Measurements from ENCODE around the gene SURF1. TPM values are rescaled to one million over a fixed set of nuclear protein-coding genes. Genes with fewer than 3 reads are reported as not detected.

The SURF1 gene
- total RNA-seq, 1 experiment from 2014 or later = 45.6 TPM

GRCh38 chr9:133382507-133383141 lies 26.3 kb upstream of the SURF1 start:
- Histone ChIP-seq H3K9me3 (ENCODE audit: control insufficient read depth, insufficient read depth, low read depth, low read length) (no peaks in the 10 kb centered on the region), H3K4me3 (ENCODE audit: low read depth in 2 of 2, low read length in 2 of 2) (no peak overlapping the region), H3K4me1 (ENCODE audit: control insufficient read depth, insufficient read depth, low read length) (peaks cover 8% of the 10 kb centered on the region), H3K27ac (ENCODE audit: low read length) (no peak overlapping the region), H3K27me3 (ENCODE audit: control insufficient read depth, insufficient read depth, low read length) (no peaks in the 10 kb centered on the region), H3K36me3 (ENCODE audit: control insufficient read depth, insufficient read depth, low read length) (no peaks in the 10 kb centered on the region)
- no TSS peak for BruUV-seq (replicated peaks)
- in situ Hi-C loops (cut with HindIII; ENCODE audit: low pct_unique_long_range_greater_than_20kb, low sequenced_read_pairs) = no loop called here
- TF ChIP-seq REST (IDR thresholded peaks at IDR 0.05; ENCODE audit: insufficient read depth in 1 of 2, low read depth in 2 of 2, low read length in 1 of 2) = no peak
- TF ChIP-seq CTCF (IDR thresholded peaks at IDR 0.05) = no peak
- no peak for TF ChIP-seq POLR2AphosphoS5 (IDR thresholded peaks at IDR 0.05; ENCODE audit: low read depth, low read length)
- TF ChIP-seq SIN3A (IDR thresholded peaks at IDR 0.05; ENCODE audit: borderline replicate concordance, insufficient read depth, low read depth, low read length) = no peak
- no peak for TF ChIP-seq TCF7L2 (IDR thresholded peaks at IDR 0.05; ENCODE audit: low read depth, low read length)
- intact Hi-C loops (cut with micrococcal nuclease; ENCODE audit: unreplicated experiment) = no loop called here
- ATAC-seq (no peak), DNase-seq (ENCODE audit: low read depth, low spot score) (no peak)
- ChIA-PET POLR2A (no interaction called here), CTCF (no interaction called here)

DNA sequence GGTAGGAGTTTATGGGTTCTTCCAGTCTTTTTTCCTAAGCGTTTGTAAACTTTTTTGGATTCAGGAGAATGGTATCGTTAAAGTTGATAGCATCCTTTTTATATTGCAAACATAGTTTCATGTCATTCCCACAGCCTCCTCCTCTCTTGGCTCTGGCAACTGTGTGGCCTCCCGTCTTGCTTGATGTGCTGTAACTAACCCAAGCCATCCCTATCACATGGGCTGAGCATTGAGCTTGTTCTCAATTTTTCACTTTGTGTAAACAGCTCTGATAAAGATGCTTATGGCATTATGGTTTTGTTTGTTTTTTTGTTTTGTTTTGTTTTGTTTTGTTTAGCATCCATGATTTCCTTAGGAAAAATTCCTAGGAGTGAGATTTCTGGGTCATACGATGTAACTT lies 24.4 kb upstream of the SURF1 start:
- BruUV-seq (replicated peaks) = no TSS peak
- in situ Hi-C loops (cut with HindIII; ENCODE audit: low pct_unique_long_range_greater_than_20kb, low sequenced_read_pairs) = no loop called here
- POLR2A ChIA-PET = no interaction called here

More for the DNA sequence above, 24.4 kb upstream of the SURF1 start:
- Histone ChIP-seq H3K4me1 (ENCODE audit: control insufficient read depth, insufficient read depth, low read length) (peaks cover 8% of the 10 kb centered on the region), H3K36me3 (ENCODE audit: control insufficient read depth, insufficient read depth, low read length) (no peaks in the 10 kb centered on the region; the same call in 1 of the 2 replicates), H3K9me3 (ENCODE audit: control insufficient read depth, insufficient read depth, low read depth, low read length) (no peaks in the 10 kb centered on the region), H3K27me3 (ENCODE audit: control insufficient read depth, insufficient read depth, low read length) (no peaks in the 10 kb centered on the region), H3K4me3 (ENCODE audit: low read depth in 2 of 2, low read length in 2 of 2) (no peak overlapping the region), H3K27ac (ENCODE audit: low read length) (no peak overlapping the region)
- intact Hi-C loops (cut with micrococcal nuclease; ENCODE audit: unreplicated experiment) = no loop called here
- DNase-seq (ENCODE audit: low read depth, low spot score) = no peak
- ATAC-seq = no peak
- CTCF ChIA-PET = interaction anchor here (0.7 kb wide), 1 partner anchor 144 kb away, joined by 8 read pairs; the partner anchor contains the start of gene MYMK
- no peak for TF ChIP-seq TCF7L2 (IDR thresholded peaks at IDR 0.05; ENCODE audit: low read depth, low read length)
- no peak for TF ChIP-seq REST (IDR thresholded peaks at IDR 0.05; ENCODE audit: insufficient read depth in 1 of 2, low read depth in 2 of 2, low read length in 1 of 2)
- TF ChIP-seq SIN3A (IDR thresholded peaks at IDR 0.05; ENCODE audit: borderline replicate concordance, insufficient read depth, low read depth, low read length) = no peak
- no peak for TF ChIP-seq CTCF (IDR thresholded peaks at IDR 0.05)
- no peak for TF ChIP-seq POLR2AphosphoS5 (IDR thresholded peaks at IDR 0.05; ENCODE audit: low read depth, low read length)
